ENCODE data around the gene LTBP3. TPM values are rescaled to one million over a fixed set of nuclear protein-coding genes. Genes with fewer than 3 reads are reported as not detected.

Gene LTBP3
- polyA plus RNA-seq, 4 donors = 6.5 to 77.6 (median 21.3) TPM

DNA sequence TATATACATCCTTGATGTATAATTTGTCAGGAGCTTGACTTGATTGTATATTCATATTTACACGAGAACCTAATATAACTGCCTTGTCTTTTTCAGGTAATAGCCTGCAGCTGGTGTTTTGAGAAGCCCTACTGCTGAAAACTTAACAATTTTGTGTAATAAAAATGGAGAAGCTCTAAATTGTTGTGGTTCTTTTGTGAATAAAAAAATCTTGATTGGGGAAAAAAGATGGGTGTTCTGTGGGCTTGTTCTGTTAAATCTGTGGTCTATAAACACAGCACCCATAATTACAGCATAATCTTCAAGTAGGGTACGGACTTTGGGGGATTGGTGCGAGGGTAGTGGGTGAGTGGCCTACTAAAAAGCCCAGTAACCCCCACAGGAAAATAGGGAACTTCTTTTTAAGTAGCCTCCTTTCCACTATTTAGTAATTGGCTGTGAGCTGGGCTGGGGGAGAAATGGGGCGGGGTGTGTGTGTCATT, 51.8 kb downstream of the LTBP3 start:
- peak in 1 of 2 donors; percentile 82 for DNase-seq
- Histone ChIP-seq H3K9me3 (ENCODE audit: control insufficient read depth in 2 of 2, insufficient read depth in 1 of 2, low read depth in 1 of 2, low read length in 1 of 2) (no peaks in the 10 kb centered on the region), H3K36me3 (ENCODE audit: control insufficient read depth in 3 of 3, insufficient read depth in 2 of 3, low read depth in 1 of 3, low read length in 3 of 3) (peaks cover 25 to 30% (median 27%) of the 10 kb centered on the region in 3 donors), H3K4me3 (ENCODE audit: low read depth in 1 of 3, low read length in 3 of 3) (peak overlapping the region; percentile 27 to 83 (median 73)), H3K27ac (ENCODE audit: low read depth in 1 of 3, low read length in 2 of 3) (peak overlapping the region; percentile 72 to 95 (median 93)), H3K4me1 (ENCODE audit: control insufficient read depth in 3 of 3, insufficient read depth in 2 of 3, low read depth in 1 of 3, low read length in 2 of 3) (peaks cover 0 to 27% (median 4%) of the 10 kb centered on the region in 3 donors), H3K27me3 (ENCODE audit: control insufficient read depth in 3 of 3, insufficient read depth in 3 of 3, low read length in 3 of 3) (no peaks in the 10 kb centered on the region)
- FAIRE-seq = no peak
- 31 to 40% (median 38%) methylated on average over 4 of the region's 4 CpGs for WGBS, 3 donors

GRCh38 chr11:65505466-65506289, 52.5 kb downstream of the LTBP3 start:
- WGBS, 3 donors = 14 to 17% (median 16%) methylated on average over 12 of the region's 12 CpGs
- H3K27me3 ChIP-seq (ENCODE audit: control insufficient read depth in 3 of 3, insufficient read depth in 3 of 3, low read length in 3 of 3) = no peaks in the 10 kb centered on the region

GRCh38 chr11:65504674-65505465, 53.3 kb downstream of the LTBP3 start:
- no peaks in the 10 kb centered on the region for H3K27me3 ChIP-seq (ENCODE audit: control insufficient read depth in 3 of 3, insufficient read depth in 3 of 3, low read length in 3 of 3)
- 3 to 5% (median 4%) methylated on average over 8 of the region's 8 CpGs for WGBS, 3 donors
- no peaks in the 10 kb centered on the region for H3K9me3 ChIP-seq (ENCODE audit: control insufficient read depth in 2 of 2, insufficient read depth in 1 of 2, low read depth in 1 of 2, low read length in 1 of 2)
- H3K4me1 ChIP-seq (ENCODE audit: control insufficient read depth in 3 of 3, insufficient read depth in 2 of 3, low read depth in 1 of 3, low read length in 2 of 3) = peaks cover 0 to 27% (median 4%) of the 10 kb centered on the region in 3 donors
- FAIRE-seq (no peak), DNase-seq (peak in 1 of 2 donors; percentile 64)
- peaks cover 27 to 30% (median 29%) of the 10 kb centered on the region in 3 donors for H3K36me3 ChIP-seq (ENCODE audit: control insufficient read depth in 3 of 3, insufficient read depth in 2 of 3, low read depth in 1 of 3, low read length in 3 of 3)
- H3K4me3 ChIP-seq (ENCODE audit: low read depth in 1 of 3, low read length in 3 of 3) = peak overlapping the region; percentile 64 to 83 (median 73)
- peak overlapping the region; percentile 73 to 95 (median 77) for H3K27ac ChIP-seq (ENCODE audit: low read depth in 1 of 3, low read length in 2 of 3)

More at GRCh38 chr11:65505466-65506289, 52.5 kb downstream of the LTBP3 start:
- peak overlapping the region; percentile 27 to 83 (median 73) for H3K4me3 ChIP-seq (ENCODE audit: low read depth in 1 of 3, low read length in 3 of 3)
- DNase-seq (peak in 1 of 2 donors; percentile 64), FAIRE-seq (no peak)
- H3K4me1 ChIP-seq (ENCODE audit: control insufficient read depth in 3 of 3, insufficient read depth in 2 of 3, low read depth in 1 of 3, low read length in 2 of 3) = peaks cover 0 to 27% (median 4%) of the 10 kb centered on the region in 3 donors
- peak overlapping the region; percentile 73 to 95 (median 77) for H3K27ac ChIP-seq (ENCODE audit: low read depth in 1 of 3, low read length in 2 of 3)
- peaks cover 25 to 30% (median 27%) of the 10 kb centered on the region in 3 donors for H3K36me3 ChIP-seq (ENCODE audit: control insufficient read depth in 3 of 3, insufficient read depth in 2 of 3, low read depth in 1 of 3, low read length in 3 of 3)
- no peaks in the 10 kb centered on the region for H3K9me3 ChIP-seq (ENCODE audit: control insufficient read depth in 2 of 2, insufficient read depth in 1 of 2, low read depth in 1 of 2, low read length in 1 of 2)

GRCh38 chr11:65503949-65504673, 54.0 kb downstream of the LTBP3 start:
- Histone ChIP-seq H3K4me3 (ENCODE audit: low read depth in 1 of 3, low read length in 3 of 3) (peak overlapping the region; percentile 64 to 83 (median 73)), H3K27me3 (ENCODE audit: control insufficient read depth in 3 of 3, insufficient read depth in 3 of 3, low read length in 3 of 3) (no peaks in the 10 kb centered on the region), H3K9me3 (ENCODE audit: control insufficient read depth in 2 of 2, insufficient read depth in 1 of 2, low read depth in 1 of 2, low read length in 1 of 2) (no peaks in the 10 kb centered on the region), H3K27ac (ENCODE audit: low read depth in 1 of 3, low read length in 2 of 3) (peak overlapping the region; percentile 41 to 95 (median 73)), H3K36me3 (ENCODE audit: control insufficient read depth in 3 of 3, insufficient read depth in 2 of 3, low read depth in 1 of 3, low read length in 3 of 3) (peaks cover 27 to 30% (median 29%) of the 10 kb centered on the region in 3 donors), H3K4me1 (ENCODE audit: control insufficient read depth in 3 of 3, insufficient read depth in 2 of 3, low read depth in 1 of 3, low read length in 2 of 3) (peaks cover 0 to 27% (median 4%) of the 10 kb centered on the region in 3 donors)
- DNase-seq = peak in 1 of 2 donors; percentile 77
- FAIRE-seq = no peak
- 0% methylated on average over 3 of the region's 3 CpGs for WGBS, 3 donors

- Histone ChIP-seq H3K27ac (ENCODE audit: low read depth in 1 of 3, low read length in 2 of 3) (peak overlapping the region; percentile 2 to 95 (median 24)), H3K4me1 (ENCODE audit: control insufficient read depth in 3 of 3, insufficient read depth in 2 of 3, low read depth in 1 of 3, low read length in 2 of 3) (peaks cover 0 to 27% (median 4%) of the 10 kb centered on the region in 3 donors), H3K36me3 (ENCODE audit: control insufficient read depth in 3 of 3, insufficient read depth in 2 of 3, low read depth in 1 of 3, low read length in 3 of 3) (peaks cover 27 to 30% (median 29%) of the 10 kb centered on the region in 3 donors), H3K4me3 (ENCODE audit: low read depth in 1 of 3, low read length in 3 of 3) (peak overlapping the region; percentile 39 to 83 (median 73)), H3K27me3 (ENCODE audit: control insufficient read depth in 3 of 3, insufficient read depth in 3 of 3, low read length in 3 of 3) (no peaks in the 10 kb centered on the region), H3K9me3 (ENCODE audit: control insufficient read depth in 2 of 2, insufficient read depth in 1 of 2, low read depth in 1 of 2, low read length in 1 of 2) (no peaks in the 10 kb centered on the region)
- no peak for DNase-seq
- no peak for FAIRE-seq
- WGBS, 3 donors = 0 to 3% (median 1%) methylated on average over 3 of the region's 3 CpGs
Measured at GRCh38 chr11:65503368-65503948, 54.7 kb downstream of the LTBP3 start.

- Histone ChIP-seq H3K27ac (ENCODE audit: low read depth in 1 of 3, low read length in 2 of 3) (peak overlapping the region; percentile 2 to 95 (median 24)), H3K4me3 (ENCODE audit: low read depth in 1 of 3, low read length in 3 of 3) (peak overlapping the region; percentile 53 to 83 (median 73)), H3K4me1 (ENCODE audit: control insufficient read depth in 3 of 3, insufficient read depth in 2 of 3, low read depth in 1 of 3, low read length in 2 of 3) (peaks cover 0 to 26% (median 4%) of the 10 kb centered on the region in 3 donors), H3K27me3 (ENCODE audit: control insufficient read depth in 3 of 3, insufficient read depth in 3 of 3, low read length in 3 of 3) (no peaks in the 10 kb centered on the region), H3K36me3 (ENCODE audit: control insufficient read depth in 3 of 3, insufficient read depth in 2 of 3, low read depth in 1 of 3, low read length in 3 of 3) (peaks cover 27 to 30% (median 29%) of the 10 kb centered on the region in 3 donors), H3K9me3 (ENCODE audit: control insufficient read depth in 2 of 2, insufficient read depth in 1 of 2, low read depth in 1 of 2, low read length in 1 of 2) (no peaks in the 10 kb centered on the region)
- FAIRE-seq = no peak
- peak; percentile 56 to 58 for DNase-seq
- WGBS, 3 donors = 0% methylated on average over 6 of the region's 6 CpGs
Measured at GRCh38 chr11:65502555-65503367, 55.4 kb downstream of the LTBP3 start.

DNA sequence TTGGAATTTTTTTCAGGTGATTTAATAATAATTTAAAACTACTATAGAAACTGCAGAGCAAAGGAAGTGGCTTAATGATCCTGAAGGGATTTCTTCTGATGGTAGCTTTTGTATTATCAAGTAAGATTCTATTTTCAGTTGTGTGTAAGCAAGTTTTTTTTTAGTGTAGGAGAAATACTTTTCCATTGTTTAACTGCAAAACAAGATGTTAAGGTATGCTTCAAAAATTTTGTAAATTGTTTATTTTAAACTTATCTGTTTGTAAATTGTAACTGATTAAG, 55.9 kb downstream of the LTBP3 start:
- FAIRE-seq = no peak
- Histone ChIP-seq H3K27ac (ENCODE audit: low read depth in 1 of 3, low read length in 2 of 3) (peak overlapping the region; percentile 95 to 99 (median 96)), H3K27me3 (ENCODE audit: control insufficient read depth in 3 of 3, insufficient read depth in 3 of 3, low read length in 3 of 3) (no peaks in the 10 kb centered on the region), H3K4me1 (ENCODE audit: control insufficient read depth in 3 of 3, insufficient read depth in 2 of 3, low read depth in 1 of 3, low read length in 2 of 3) (peaks cover 0 to 22% (median 4%) of the 10 kb centered on the region in 3 donors), H3K9me3 (ENCODE audit: control insufficient read depth in 2 of 2, insufficient read depth in 1 of 2, low read depth in 1 of 2, low read length in 1 of 2) (no peaks in the 10 kb centered on the region), H3K4me3 (ENCODE audit: low read depth in 1 of 3, low read length in 3 of 3) (peak overlapping the region; percentile 61 to 83 (median 73)), H3K36me3 (ENCODE audit: control insufficient read depth in 3 of 3, insufficient read depth in 2 of 3, low read depth in 1 of 3, low read length in 3 of 3) (peaks cover 27 to 30% (median 28%) of the 10 kb centered on the region in 3 donors)
- peak in 1 of 2 donors; percentile 30 for DNase-seq

All from small intestine (tissue), 7 donors.